Panc1 (cell line): ENCODE data around the gene EYA2. TPM values are rescaled to one million over a fixed set of nuclear protein-coding genes. Genes with fewer than 3 reads are reported as not detected.

Source experiments
- ATAC-seq: fragments of 200-7000 bp; cut with Tn5 transposase; 2 replicates; pipeline ENCODE4 v1.9.1; 2020; ENCODE audit warnings: mild to moderate bottlenecking, moderate library complexity
- BruUV-seq: library from RNA; stranded (reverse); fragments of 400-500 nt; replicated peaks from 2 replicates; lab custom pipeline; 2021; lab: Mats Ljungman, UMichigan
- CTCF ChIA-PET: fragments of 300-600 bp; sonication (Branson Sonifier 250); formaldehyde crosslinking; loops from one replicate; lab custom pipeline; 2022; ENCODE audit warnings: antibody characterized with exemption; lab: Charles Lee
- POLR2A ChIA-PET: fragments of 300-600 bp; sonication (Branson Sonifier 250); formaldehyde crosslinking; loops from one replicate; lab custom pipeline; 2022; ENCODE audit warnings: antibody characterized with exemption; lab: Charles Lee
- DNase-seq: peaks from one replicate; pipeline ENCODE4 v3.0.0-alpha.2; 2010; ENCODE audit warnings: low read depth, low spot score
- H3K27ac ChIP-seq: 2 replicates; pipeline ENCODE4 v1.5.1; 2011; ENCODE audit warnings: mild to moderate bottlenecking, low read length, inconsistent platforms
- H3K27me3 ChIP-seq: fragments of 200-500 bp; sonication (Bioruptor generic); 2 replicates; pipeline ENCODE4 v1.6.0; 2014; ENCODE audit warnings: low read length, inconsistent platforms; ENCODE audit not compliant: control insufficient read depth, insufficient read depth
- H3K36me3 ChIP-seq: fragments of 200-500 bp; sonication (Bioruptor generic); 2 replicates; pipeline ENCODE4 v1.5.1; 2014; ENCODE audit warnings: inconsistent platforms, mild to moderate bottlenecking, low read length, moderate library complexity; ENCODE audit not compliant: control insufficient read depth, insufficient read depth
- H3K4me1 ChIP-seq: 2 replicates; pipeline ENCODE4 v1.5.1; 2011; ENCODE audit warnings: inconsistent platforms, mild to moderate bottlenecking, low read length, moderate library complexity; ENCODE audit not compliant: control insufficient read depth, insufficient read depth
- H3K4me3 ChIP-seq, 2 experiments: 2 replicates each; pipeline ENCODE4 v1.5.1; 2011 to 2012; ENCODE audit warnings: low read depth in 2 of 2, low read length in 2 of 2, mild to moderate bottlenecking in 2 of 2, inconsistent platforms in 1 of 2, moderate library complexity in 1 of 2
- H3K9me3 ChIP-seq: fragments of 200-500 bp; sonication (Bioruptor generic); 2 replicates; pipeline ENCODE4 v1.5.1; 2014; ENCODE audit warnings: low read depth, mild to moderate bottlenecking, inconsistent platforms, low read length, moderate library complexity; ENCODE audit not compliant: control insufficient read depth, insufficient read depth
- POLR2AphosphoS5 ChIP-seq: IDR thresholded peaks from 2 replicates; pipeline ENCODE4 v1.6.1; 2012; ENCODE audit warnings: mild to moderate bottlenecking, low read depth, low read length, moderate library complexity
- SIN3A ChIP-seq: IDR thresholded peaks from 2 replicates; pipeline ENCODE4 v1.6.1; 2012; ENCODE audit warnings: low read depth, mild to moderate bottlenecking, low read length, moderate library complexity, borderline replicate concordance; ENCODE audit not compliant: insufficient read depth
- TCF7L2 ChIP-seq: IDR thresholded peaks from 2 replicates; pipeline ENCODE4 v1.6.1; 2011; ENCODE audit warnings: mild to moderate bottlenecking, low read depth, low read length, inconsistent platforms
- in situ Hi-C: cut with HindIII; loops from 2 replicates; pipeline ENCODE4 v1.10.0; 2016; ENCODE audit warnings: low sequenced_read_pairs, low pct_unique_long_range_greater_than_20kb
- intact Hi-C: fragments of 100-400 bp; cut with micrococcal nuclease; formaldehyde crosslinking; loops from one replicate; pipeline ENCODE4 v1.10.0; 2022; ENCODE audit not compliant: unreplicated experiment
- total RNA-seq: library from RNA; stranded (reverse); gene quantifications from one replicate; pipeline ENCODE4 v1.2.1, GENCODE V29; 2021; ENCODE audit not compliant: unreplicated experiment
- TF ChIP-seq, protein P1 (sequence below): fragments of 450-650 bp; IDR thresholded peaks from 2 replicates; pipeline ENCODE4 v1.5.1; 2017; ENCODE audit warnings: mild to moderate bottlenecking
- TF ChIP-seq, protein P2 (sequence below), 2 experiments: IDR thresholded peaks; 2 replicates each; pipeline ENCODE4 v1.6.1; 2011 to 2012; ENCODE audit warnings: low read depth in 2 of 2, control low read depth in 1 of 2, low read length in 1 of 2, mild to moderate bottlenecking in 1 of 2, moderate library complexity in 1 of 2; ENCODE audit not compliant: insufficient read depth in 1 of 2

Gene EYA2
- total RNA-seq, 1 experiment from 2014 or later = 1.9 TPM

DNA sequence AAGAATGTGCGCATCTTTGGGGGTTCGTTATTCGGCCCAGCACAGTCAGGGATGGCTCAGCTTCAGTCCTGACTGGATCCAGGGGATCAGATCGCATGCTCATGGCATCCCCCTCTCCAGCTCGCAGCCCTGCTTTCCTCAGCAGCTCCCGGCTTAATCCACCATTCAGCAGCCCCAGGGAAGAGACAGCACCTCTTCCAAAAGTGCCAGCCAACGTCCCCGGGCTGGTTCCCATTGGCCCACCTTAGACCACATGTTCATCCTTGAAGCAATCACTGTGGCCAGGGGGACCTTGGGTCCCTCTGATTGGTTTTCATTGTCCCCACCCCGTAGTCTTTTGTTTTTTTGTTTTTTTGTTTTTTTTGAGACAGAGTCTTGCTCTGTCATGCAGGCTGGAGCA is 273.2 kb downstream of the EYA2 start:
- no peaks in the 10 kb centered on the region for H3K4me1 ChIP-seq
- POLR2A ChIA-PET = no interaction called here
- intact Hi-C loops (no loop called here), in situ Hi-C loops (no loop called here)
- no peaks in the 10 kb centered on the region for H3K36me3 ChIP-seq
- CTCF ChIA-PET = no interaction called here
- TF ChIP-seq, protein P1, sequence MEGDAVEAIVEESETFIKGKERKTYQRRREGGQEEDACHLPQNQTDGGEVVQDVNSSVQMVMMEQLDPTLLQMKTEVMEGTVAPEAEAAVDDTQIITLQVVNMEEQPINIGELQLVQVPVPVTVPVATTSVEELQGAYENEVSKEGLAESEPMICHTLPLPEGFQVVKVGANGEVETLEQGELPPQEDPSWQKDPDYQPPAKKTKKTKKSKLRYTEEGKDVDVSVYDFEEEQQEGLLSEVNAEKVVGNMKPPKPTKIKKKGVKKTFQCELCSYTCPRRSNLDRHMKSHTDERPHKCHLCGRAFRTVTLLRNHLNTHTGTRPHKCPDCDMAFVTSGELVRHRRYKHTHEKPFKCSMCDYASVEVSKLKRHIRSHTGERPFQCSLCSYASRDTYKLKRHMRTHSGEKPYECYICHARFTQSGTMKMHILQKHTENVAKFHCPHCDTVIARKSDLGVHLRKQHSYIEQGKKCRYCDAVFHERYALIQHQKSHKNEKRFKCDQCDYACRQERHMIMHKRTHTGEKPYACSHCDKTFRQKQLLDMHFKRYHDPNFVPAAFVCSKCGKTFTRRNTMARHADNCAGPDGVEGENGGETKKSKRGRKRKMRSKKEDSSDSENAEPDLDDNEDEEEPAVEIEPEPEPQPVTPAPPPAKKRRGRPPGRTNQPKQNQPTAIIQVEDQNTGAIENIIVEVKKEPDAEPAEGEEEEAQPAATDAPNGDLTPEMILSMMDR = no peak
- TF ChIP-seq, protein P2, sequence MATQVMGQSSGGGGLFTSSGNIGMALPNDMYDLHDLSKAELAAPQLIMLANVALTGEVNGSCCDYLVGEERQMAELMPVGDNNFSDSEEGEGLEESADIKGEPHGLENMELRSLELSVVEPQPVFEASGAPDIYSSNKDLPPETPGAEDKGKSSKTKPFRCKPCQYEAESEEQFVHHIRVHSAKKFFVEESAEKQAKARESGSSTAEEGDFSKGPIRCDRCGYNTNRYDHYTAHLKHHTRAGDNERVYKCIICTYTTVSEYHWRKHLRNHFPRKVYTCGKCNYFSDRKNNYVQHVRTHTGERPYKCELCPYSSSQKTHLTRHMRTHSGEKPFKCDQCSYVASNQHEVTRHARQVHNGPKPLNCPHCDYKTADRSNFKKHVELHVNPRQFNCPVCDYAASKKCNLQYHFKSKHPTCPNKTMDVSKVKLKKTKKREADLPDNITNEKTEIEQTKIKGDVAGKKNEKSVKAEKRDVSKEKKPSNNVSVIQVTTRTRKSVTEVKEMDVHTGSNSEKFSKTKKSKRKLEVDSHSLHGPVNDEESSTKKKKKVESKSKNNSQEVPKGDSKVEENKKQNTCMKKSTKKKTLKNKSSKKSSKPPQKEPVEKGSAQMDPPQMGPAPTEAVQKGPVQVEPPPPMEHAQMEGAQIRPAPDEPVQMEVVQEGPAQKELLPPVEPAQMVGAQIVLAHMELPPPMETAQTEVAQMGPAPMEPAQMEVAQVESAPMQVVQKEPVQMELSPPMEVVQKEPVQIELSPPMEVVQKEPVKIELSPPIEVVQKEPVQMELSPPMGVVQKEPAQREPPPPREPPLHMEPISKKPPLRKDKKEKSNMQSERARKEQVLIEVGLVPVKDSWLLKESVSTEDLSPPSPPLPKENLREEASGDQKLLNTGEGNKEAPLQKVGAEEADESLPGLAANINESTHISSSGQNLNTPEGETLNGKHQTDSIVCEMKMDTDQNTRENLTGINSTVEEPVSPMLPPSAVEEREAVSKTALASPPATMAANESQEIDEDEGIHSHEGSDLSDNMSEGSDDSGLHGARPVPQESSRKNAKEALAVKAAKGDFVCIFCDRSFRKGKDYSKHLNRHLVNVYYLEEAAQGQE (IDR thresholded peaks at IDR 0.05; ENCODE audit: insufficient read depth in 1 of 2, low read depth in 2 of 2, low read length in 1 of 2) = no peak
- TF ChIP-seq POLR2AphosphoS5 (no peak), SIN3A (no peak), TCF7L2 (no peak)
- no peak for DNase-seq
- H3K27ac ChIP-seq = no peak overlapping the region
- no TSS peak for BruUV-seq
- H3K27me3 ChIP-seq = no peaks in the 10 kb centered on the region
- no peak for ATAC-seq
- H3K9me3 ChIP-seq = no peaks in the 10 kb centered on the region
- no peak overlapping the region for H3K4me3 ChIP-seq

DNA sequence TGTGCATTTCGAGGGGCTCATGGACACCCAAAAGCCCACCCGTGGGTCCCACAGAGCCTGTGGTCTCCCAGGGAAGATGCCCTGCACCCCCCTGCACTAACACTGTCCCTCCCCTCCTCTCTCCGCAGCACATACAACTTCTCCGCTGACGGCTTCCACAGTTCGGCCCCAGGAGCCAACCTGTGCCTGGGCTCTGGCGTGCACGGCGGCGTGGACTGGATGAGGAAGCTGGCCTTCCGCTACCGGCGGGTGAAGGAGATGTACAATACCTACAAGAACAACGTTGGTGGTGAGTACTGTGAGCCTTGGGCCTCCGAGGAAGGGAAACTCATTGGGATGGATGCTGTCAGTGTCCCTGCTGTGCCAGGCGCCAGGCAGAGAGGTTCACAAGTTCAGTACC is 277.9 kb downstream of the EYA2 start:
- ChIA-PET POLR2A (no interaction called here), CTCF (no interaction called here)
- DNase-seq = no peak
- TF ChIP-seq TCF7L2 = no peak
- TF ChIP-seq SIN3A = no peak
- TF ChIP-seq, protein P2 (IDR thresholded peaks at IDR 0.05; ENCODE audit: insufficient read depth in 1 of 2, low read depth in 2 of 2, low read length in 1 of 2) = no peak
- intact Hi-C loops = no loop called here
- Histone ChIP-seq H3K4me1 (no peaks in the 10 kb centered on the region), H3K36me3 (no peaks in the 10 kb centered on the region), H3K9me3 (no peaks in the 10 kb centered on the region), H3K4me3 (no peak overlapping the region), H3K27ac (no peak overlapping the region), H3K27me3 (no peaks in the 10 kb centered on the region)
- ATAC-seq = no peak
- in situ Hi-C loops = no loop called here
- BruUV-seq = no TSS peak
